Neuronal stem cell (in vitro differentiated cells): ENCODE results near the gene SYNE2.

Experiments
- DNase-seq: peaks from one replicate; pipeline ENCODE4 v3.0.0-alpha.2; 2013; ENCODE audit warnings: low spot score
- H2AFZ ChIP-seq: one replicate; pipeline ENCODE4 v1.6.1; 2013; ENCODE audit warnings: mild to moderate bottlenecking, low read length, inconsistent platforms
- H2AK5ac ChIP-seq: 2 replicates; pipeline ENCODE4 v1.6.1; 2013; ENCODE audit warnings: low read depth, mild to moderate bottlenecking, inconsistent platforms, low read length, moderate library complexity, mixed read lengths
- H2BK120ac ChIP-seq: 2 replicates; pipeline ENCODE4 v1.6.1; 2013; ENCODE audit warnings: low read depth, mild to moderate bottlenecking, inconsistent platforms, low read length, moderate library complexity, mixed read lengths
- H2BK12ac ChIP-seq: one replicate; pipeline ENCODE4 v1.6.1; 2013; ENCODE audit warnings: low read length, inconsistent platforms
- H2BK15ac ChIP-seq: 2 replicates; pipeline ENCODE4 v1.6.1; 2013; ENCODE audit warnings: mild to moderate bottlenecking, low read length, inconsistent platforms, mixed read lengths
- H2BK5ac ChIP-seq: one replicate; pipeline ENCODE4 v1.6.1; 2013; ENCODE audit warnings: inconsistent platforms, mild to moderate bottlenecking, low read length, moderate library complexity
- H3K14ac ChIP-seq: one replicate; pipeline ENCODE4 v1.6.1; 2013; ENCODE audit warnings: low read length, inconsistent platforms
- H3K18ac ChIP-seq: 2 replicates; pipeline ENCODE4 v1.6.1; 2013; ENCODE audit warnings: low read length, inconsistent platforms
- H3K23ac ChIP-seq: 2 replicates; pipeline ENCODE4 v1.6.1; 2013; ENCODE audit warnings: low read depth, mild to moderate bottlenecking, mixed read lengths, low read length, inconsistent platforms; ENCODE audit not compliant: poor library complexity
- H3K27ac ChIP-seq: replicated peaks from 3 replicates; pipeline ENCODE4 v1.5.1; 2013; ENCODE audit warnings: low read length, inconsistent platforms
- H3K27me3 ChIP-seq, 3 experiments: 2 replicates each; pipeline ENCODE4 v1.6.1; 2013; ENCODE audit warnings: low read length in 3 of 3, mild to moderate bottlenecking in 2 of 3, inconsistent platforms in 1 of 3, low read depth in 1 of 3, mixed read lengths in 1 of 3, moderate library complexity in 1 of 3; ENCODE audit not compliant: control insufficient read depth in 3 of 3, insufficient read depth in 3 of 3
- H3K36me3 ChIP-seq, 2 donors: replicated peaks in 1 of 2; 2 replicates each; pipeline ENCODE4 v1.6.1; 2013; ENCODE audit warnings: low read length in 2 of 2; ENCODE audit not compliant: control insufficient read depth in 2 of 2, insufficient read depth in 2 of 2
- H3K4ac ChIP-seq: 2 replicates; pipeline ENCODE4 v1.6.1; 2013; ENCODE audit warnings: inconsistent platforms, mild to moderate bottlenecking, low read length, moderate library complexity
- H3K4me1 ChIP-seq, 2 donors: 1 replicate in 1 of 2; 2 replicates in 1 of 2; pipeline ENCODE4 v1.6.1; 2013; ENCODE audit warnings: low read length in 2 of 2, low read depth in 1 of 2; ENCODE audit not compliant: control insufficient read depth in 2 of 2, insufficient read depth in 1 of 2
- H3K4me2 ChIP-seq: one replicate; pipeline ENCODE4 v1.6.1; 2013; ENCODE audit warnings: mild to moderate bottlenecking, low read length, inconsistent platforms; ENCODE audit not compliant: insufficient read depth, poor library complexity, severe bottlenecking
- H3K4me3 ChIP-seq, 2 donors: 2 replicates each; pipeline ENCODE4 v1.5.1; 2013; ENCODE audit warnings: low read length in 2 of 2, mild to moderate bottlenecking in 2 of 2, inconsistent platforms in 1 of 2, moderate library complexity in 1 of 2
- H3K79me1 ChIP-seq: one replicate; pipeline ENCODE4 v1.6.1; 2013; ENCODE audit warnings: low read depth, mild to moderate bottlenecking, inconsistent platforms, low read length, moderate library complexity
- H3K9ac ChIP-seq: one replicate; pipeline ENCODE4 v1.6.1; 2013; ENCODE audit warnings: mild to moderate bottlenecking, low read depth, low read length, inconsistent platforms; ENCODE audit not compliant: poor library complexity
- H3K9me3 ChIP-seq, 2 donors: replicated peaks in 1 of 2; 2 replicates each; pipeline versions ENCODE3 to v1.6.1; 2013; ENCODE audit warnings: low read length in 2 of 2, mild to moderate bottlenecking in 2 of 2, inconsistent platforms in 1 of 2, low read depth in 1 of 2, mixed read lengths in 1 of 2, moderate library complexity in 1 of 2; ENCODE audit not compliant: control insufficient read depth in 2 of 2, insufficient read depth in 1 of 2
- H4K8ac ChIP-seq: one replicate; pipeline ENCODE4 v1.6.1; 2013; ENCODE audit warnings: low read depth, mild to moderate bottlenecking, inconsistent platforms, low read length, moderate library complexity
- H4K91ac ChIP-seq: one replicate; pipeline ENCODE4 v1.6.1; 2013; ENCODE audit warnings: low read length, low read depth, mild to moderate bottlenecking, inconsistent platforms; ENCODE audit not compliant: poor library complexity
- WGBS, 2 donors: extraction: QIAGEN DNeasy Blood & Tissue Kit; methylation state at CpG; one replicate each; pipeline ENCODE4 v1.1.7; 2013; ENCODE audit warnings: missing lambda C conversion rate in 2 of 2, mixed read lengths in 1 of 2; ENCODE audit not compliant: insufficient read length in 2 of 2, insufficient replicate concordance in 1 of 2; ENCODE audit errors: extremely low coverage in 2 of 2; 5-methylcytosine and 5-hydroxymethylcytosine counted together

SYNE2 gene

DNA sequence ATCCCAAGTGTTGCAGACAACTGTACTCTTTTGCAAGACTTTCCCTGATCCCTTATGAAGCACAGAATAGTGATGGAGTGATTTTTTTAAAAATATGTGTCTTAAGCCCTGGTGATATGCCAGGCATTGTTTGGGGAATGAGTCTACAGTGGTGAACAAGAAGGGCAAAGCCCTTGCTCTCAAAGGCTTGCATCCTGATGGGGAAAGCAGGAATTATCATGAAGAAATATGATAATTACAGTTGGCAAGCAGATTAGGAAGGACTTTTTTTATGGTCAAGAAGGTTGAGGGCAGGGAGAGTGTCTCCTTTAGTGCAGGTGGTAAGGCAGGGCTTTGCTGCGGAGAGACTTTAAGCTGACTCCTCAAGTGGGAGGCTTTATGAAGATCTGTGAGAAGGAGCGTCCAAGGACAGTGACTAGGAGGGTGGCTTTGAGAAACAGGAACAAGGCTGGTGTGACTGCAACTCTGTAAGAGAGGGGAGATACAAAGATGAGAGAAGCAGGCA, 100.2 kb downstream of the SYNE2 start:
- H4K8ac ChIP-seq, result no peak overlapping the region
- no peak overlapping the region for H3K4ac ChIP-seq
- no peak overlapping the region for H2BK5ac ChIP-seq
- no peaks in the 10 kb centered on the region for H3K27me3 ChIP-seq
- H3K4me1 ChIP-seq, result no peaks in the 10 kb centered on the region
- DNase-seq, result no peak
- no peak overlapping the region for H3K9ac ChIP-seq
- H3K9me3 ChIP-seq, result no peaks in the 10 kb centered on the region
- H3K14ac ChIP-seq, result no peak overlapping the region
- H3K36me3 ChIP-seq, result peaks cover 14 to 95% of the 10 kb centered on the region in 2 donors
- no peak overlapping the region for H3K4me2 ChIP-seq
- H4K91ac ChIP-seq, result no peak overlapping the region
- H2BK15ac ChIP-seq, result no peak overlapping the region
- H3K79me1 ChIP-seq, result no peaks in the 10 kb centered on the region
- H3K18ac ChIP-seq, result no peak overlapping the region
- H2BK120ac ChIP-seq, result no peak overlapping the region
- WGBS, 2 donors, result no CpG with 5 or more reads among the region's 2 CpGs
- no peak overlapping the region for H2BK12ac ChIP-seq
- H2AFZ ChIP-seq, result no peak overlapping the region
- H2AK5ac ChIP-seq, result no peak overlapping the region
- no peak overlapping the region for H3K23ac ChIP-seq
- no peak overlapping the region for H3K4me3 ChIP-seq
- H3K27ac ChIP-seq, result no peak overlapping the region

- no peaks in the 10 kb centered on the region for H3K4me1 ChIP-seq
- DNase-seq, result no peak
- no peaks in the 10 kb centered on the region for H3K27me3 ChIP-seq
- H3K27ac ChIP-seq, result no peak overlapping the region
- no peak overlapping the region for H3K4me2 ChIP-seq
- H3K14ac ChIP-seq, result no peak overlapping the region
- no peak overlapping the region for H2BK12ac ChIP-seq
- no peak overlapping the region for H2BK5ac ChIP-seq
- no peak overlapping the region for H4K91ac ChIP-seq
- H3K4ac ChIP-seq, result no peak overlapping the region
- H3K9ac ChIP-seq, result no peak overlapping the region
- no peak overlapping the region for H2AK5ac ChIP-seq
- no peak overlapping the region for H4K8ac ChIP-seq
- H3K9me3 ChIP-seq, result no peaks in the 10 kb centered on the region
- no peak overlapping the region for H3K23ac ChIP-seq
- no peak overlapping the region for H2BK120ac ChIP-seq
- H3K4me3 ChIP-seq, result no peak overlapping the region
- peaks cover 5 to 88% of the 10 kb centered on the region in 2 donors for H3K36me3 ChIP-seq
- H3K79me1 ChIP-seq, result no peaks in the 10 kb centered on the region
- no peak overlapping the region for H3K18ac ChIP-seq
- no peak overlapping the region for H2BK15ac ChIP-seq
- H2AFZ ChIP-seq, result no peak overlapping the region
These were observed 103.5 kb downstream of the SYNE2 start for GRCh38 chr14:63956326-63956725.

GRCh38 chr14:63960926-63961567, 108.2 kb downstream of the SYNE2 start:
- Histone ChIP-seq H3K18ac (no peak overlapping the region), H3K27me3 (no peaks in the 10 kb centered on the region), H3K79me1 (no peaks in the 10 kb centered on the region), H2BK5ac (no peak overlapping the region), H2AK5ac (no peak overlapping the region), H4K8ac (no peak overlapping the region), H4K91ac (no peak overlapping the region), H3K14ac (no peak overlapping the region), H3K4me1 (no peaks in the 10 kb centered on the region), H2BK12ac (no peak overlapping the region), H3K36me3 (peaks cover 2 to 80% of the 10 kb centered on the region in 2 donors), H3K27ac (no peak overlapping the region), H3K9ac (no peak overlapping the region), H2AFZ (no peak overlapping the region), H3K23ac (no peak overlapping the region), H3K4ac (no peak overlapping the region), H2BK120ac (no peak overlapping the region), H3K4me3 (no peak overlapping the region), H3K4me2 (no peak overlapping the region), H3K9me3 (no peaks in the 10 kb centered on the region), H2BK15ac (no peak overlapping the region)
- WGBS, 2 donors, result no CpG with 5 or more reads among the region's 2 CpGs
- DNase-seq, result no peak

- Histone ChIP-seq H3K23ac (no peak overlapping the region), H3K18ac (no peak overlapping the region), H3K4me1 (no peaks in the 10 kb centered on the region), H3K79me1 (no peaks in the 10 kb centered on the region), H3K27me3 (no peaks in the 10 kb centered on the region), H2BK12ac (no peak overlapping the region), H3K4ac (no peak overlapping the region), H3K9me3 (no peaks in the 10 kb centered on the region), H2BK15ac (no peak overlapping the region), H2BK120ac (no peak overlapping the region), H2BK5ac (no peak overlapping the region), H3K27ac (no peak overlapping the region), H2AFZ (no peak overlapping the region), H2AK5ac (no peak overlapping the region), H3K4me3 (no peak overlapping the region), H4K8ac (no peak overlapping the region), H4K91ac (no peak overlapping the region), H3K36me3 (peaks cover 6 to 77% of the 10 kb centered on the region in 2 donors), H3K14ac (no peak overlapping the region), H3K9ac (no peak overlapping the region), H3K4me2 (no peak overlapping the region)
- no peak for DNase-seq
- no CpG with 5 or more reads among the region's 2 CpGs for WGBS, 2 donors
These were observed 110.1 kb downstream of the SYNE2 start for GRCh38 chr14:63962906-63963305.
